Fibroblast of upper back skin (primary cell): ENCODE measurements around the gene MS4A18.

ENCODE experiments used
- DNase-seq: peaks from one replicate; pipeline ENCODE4 v3.0.0-alpha.2; 2013

The MS4A18 gene

DNA sequence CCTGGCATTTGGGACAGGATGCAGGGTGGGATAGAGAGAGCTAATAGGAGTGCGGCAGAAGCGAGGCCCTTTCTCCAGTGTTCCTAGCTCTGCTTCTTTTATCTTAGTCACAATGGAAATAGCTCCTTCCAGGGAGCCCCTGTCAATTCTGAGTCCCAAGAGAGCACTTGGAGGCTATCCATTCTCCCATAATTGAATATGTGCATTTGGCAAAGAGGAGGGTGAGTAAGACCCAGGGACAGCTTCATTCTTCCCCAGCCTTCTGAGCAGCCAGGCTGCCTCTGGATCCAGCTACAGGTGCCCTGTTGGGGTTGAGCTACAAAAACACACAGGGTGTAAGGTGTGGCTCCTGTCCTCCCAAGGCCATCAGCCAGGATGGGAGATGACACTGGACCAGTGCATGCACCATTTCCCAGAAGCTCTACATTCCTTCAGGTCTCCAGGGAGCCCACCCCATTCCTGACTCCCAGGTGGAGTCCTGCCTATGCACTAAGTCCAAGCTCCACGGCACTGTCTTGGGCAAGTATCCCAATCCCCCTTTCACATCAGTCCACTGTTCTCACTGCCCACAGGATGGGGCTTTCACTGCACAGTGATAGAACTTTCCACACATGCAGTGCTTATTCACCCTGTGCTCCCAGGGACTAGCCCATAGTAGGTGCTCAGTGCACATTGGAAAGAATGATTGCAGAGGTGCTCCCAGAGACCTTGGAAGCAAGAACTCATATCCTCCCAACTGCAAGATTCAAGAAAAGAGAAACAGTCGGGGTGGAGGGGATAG lies 66.8 kb downstream of the MS4A18 start:
- DNase-seq = no peak

DNA sequence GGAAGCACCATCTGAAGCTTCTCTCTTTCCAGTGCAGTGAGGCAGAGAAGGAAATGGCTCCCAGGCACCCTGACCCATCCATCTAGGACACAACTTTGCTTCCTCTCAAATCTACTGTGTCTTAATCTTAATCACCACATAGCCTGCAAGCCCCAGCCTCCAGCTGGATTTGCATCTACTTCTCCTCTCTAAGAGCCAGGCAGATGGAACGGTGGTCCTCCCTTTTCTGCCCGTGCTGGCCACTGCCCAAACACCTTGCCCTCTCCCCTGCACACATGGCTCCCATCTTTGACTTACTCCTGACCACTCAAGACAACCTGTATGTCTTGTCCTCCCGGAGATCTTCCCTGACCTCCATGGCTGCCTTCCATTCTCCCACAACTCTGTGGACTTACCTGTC lies 68.0 kb downstream of the MS4A18 start:
- no peak for DNase-seq
